H1 (cell line): Measurements from ENCODE around the gene KREMEN1. TPM values are rescaled to one million over a fixed set of nuclear protein-coding genes. Genes with fewer than 3 reads are reported as not detected.

Experiments used
- CTCF ChIA-PET: fragments of 300-600 bp; sonication (Branson Sonifier 250); formaldehyde crosslinking; loops from one replicate; lab custom pipeline; 2021; ENCODE audit not compliant: partially characterized antibody; lab: Charles Lee
- POLR2A ChIA-PET: fragments of 300-600 bp; sonication (Branson Sonifier 250); formaldehyde crosslinking; loops from one replicate; lab custom pipeline; 2021; ENCODE audit warnings: inconsistent platforms; ENCODE audit not compliant: partially characterized antibody; lab: Charles Lee
- DNase-seq, 2 experiments: peaks; one replicate each; pipeline versions ENCODE4 v3.0.0 to v3.0.0-alpha.2; 2010 to 2022; ENCODE audit warnings: low spot score in 2 of 2, low read depth in 1 of 2, mixed read lengths in 1 of 2
- FAIRE-seq: peaks from 2 replicates; lab custom pipeline; 2011; peaks lifted over from hg19 to GRCh38; lab: Jason Lieb, UNC
- H2AFZ ChIP-seq: 2 replicates; pipeline ENCODE4 v1.8.1; 2012; ENCODE audit warnings: low read length, inconsistent platforms
- H2AK5ac ChIP-seq: 2 replicates; pipeline ENCODE4 v1.6.1; 2013; ENCODE audit warnings: low read depth, low read length
- H2BK120ac ChIP-seq: replicated peaks from 2 replicates; pipeline ENCODE3; 2013; ENCODE audit warnings: low read depth, low read length, inconsistent platforms
- H2BK12ac ChIP-seq: 2 replicates; pipeline ENCODE4 v1.6.1; 2013; ENCODE audit warnings: low read depth, low read length
- H2BK15ac ChIP-seq: 2 replicates; pipeline ENCODE4 v1.6.1; 2013; ENCODE audit warnings: low read length
- H2BK20ac ChIP-seq: 2 replicates; pipeline ENCODE4 v1.6.1; 2013; ENCODE audit warnings: low read length
- H2BK5ac ChIP-seq: 2 replicates; pipeline ENCODE4 v1.6.1; 2013; ENCODE audit warnings: low read depth, low read length
- H3K14ac ChIP-seq: 2 replicates; pipeline ENCODE4 v1.6.1; 2013; ENCODE audit warnings: inconsistent platforms; ENCODE audit not compliant: insufficient read length
- H3K18ac ChIP-seq: 2 replicates; pipeline ENCODE4 v1.6.1; 2013; ENCODE audit warnings: low read length; ENCODE audit errors: extremely low read depth
- H3K23ac ChIP-seq: 2 replicates; pipeline ENCODE4 v1.6.1; 2013; ENCODE audit warnings: inconsistent platforms; ENCODE audit not compliant: insufficient read length
- H3K23me2 ChIP-seq: 2 replicates; pipeline ENCODE4 v1.6.1; 2013; ENCODE audit warnings: low read depth, low read length
- H3K27ac ChIP-seq: 2 replicates; pipeline ENCODE4 v1.6.1; 2011; ENCODE audit warnings: low read depth, low read length, inconsistent platforms
- H3K27me3 ChIP-seq, 4 experiments: replicated peaks in 1 of 4; 1 replicate in 1 of 4; 2 replicates in 3 of 4; pipeline versions ENCODE4 v1.6.1 to v1.8.1; 2011 to 2013; ENCODE audit warnings: low read length in 3 of 4, mild to moderate bottlenecking in 3 of 4, inconsistent platforms in 2 of 4, mixed read lengths in 2 of 4, moderate library complexity in 1 of 4; ENCODE audit not compliant: control insufficient read depth in 3 of 4, insufficient read depth in 3 of 4; ENCODE audit errors: extremely low read depth in 1 of 4
- H3K36me3 ChIP-seq, 4 experiments: 2 replicates each; pipeline versions ENCODE4 v1.6.1 to v1.8.1; 2011 to 2013; ENCODE audit warnings: mild to moderate bottlenecking in 4 of 4, low read length in 3 of 4, moderate library complexity in 2 of 4, control low read depth in 1 of 4, inconsistent platforms in 1 of 4; ENCODE audit not compliant: insufficient read depth in 4 of 4, control insufficient read depth in 2 of 4
- H3K4ac ChIP-seq: replicated peaks from 2 replicates; pipeline ENCODE3; 2013; ENCODE audit warnings: low read length, low read depth, mixed read lengths, inconsistent platforms; ENCODE audit not compliant: insufficient read length
- H3K4me1 ChIP-seq, 4 experiments: replicated peaks in 1 of 4; 1 replicate in 1 of 4; 2 replicates in 3 of 4; pipeline versions ENCODE4 v1.6.1 to v1.8.1; 2011 to 2013; ENCODE audit warnings: low read length in 3 of 4, inconsistent platforms in 2 of 4, mixed read lengths in 1 of 4; ENCODE audit not compliant: insufficient read depth in 4 of 4, control insufficient read depth in 3 of 4
- H3K4me2 ChIP-seq, 2 experiments: 2 replicates each; pipeline versions ENCODE4 v1.6.1 to v1.8.1; 2011 to 2013; ENCODE audit warnings: low read depth in 2 of 2, low read length in 2 of 2, control low read depth in 1 of 2, inconsistent platforms in 1 of 2, mild to moderate bottlenecking in 1 of 2; ENCODE audit not compliant: insufficient read depth in 1 of 2
- H3K4me3 ChIP-seq, 4 experiments: fragments of 200-600, 300-600 bp in 1 of 4; sonication (generic), shearing (Covaris generic), sonication (Bioruptor Twin) in 1 of 4; 2 replicates each; pipeline versions ENCODE4 v1.5.1 to v1.8.1; 2011 to 2016; ENCODE audit warnings: low read length in 4 of 4, low read depth in 3 of 4, control low read depth in 2 of 4, inconsistent platforms in 2 of 4, mild to moderate bottlenecking in 2 of 4, mixed read lengths in 1 of 4, moderate library complexity in 1 of 4; ENCODE audit not compliant: insufficient read depth in 2 of 4; ENCODE audit errors: extremely low read depth in 1 of 4
- H3K56ac ChIP-seq: replicated peaks from 2 replicates; pipeline ENCODE3; 2013; ENCODE audit warnings: low read depth, mild to moderate bottlenecking, mixed read lengths, low read length, inconsistent platforms; ENCODE audit not compliant: insufficient read length
- H3K79me1 ChIP-seq: 2 replicates; pipeline ENCODE4 v1.6.1; 2013; ENCODE audit warnings: low read depth, low read length, control low read depth
- H3K79me2 ChIP-seq, 2 experiments: 2 replicates each; pipeline versions ENCODE4 v1.6.1 to v1.8.1; 2012 to 2013; ENCODE audit warnings: low read length in 2 of 2, mild to moderate bottlenecking in 2 of 2, inconsistent platforms in 1 of 2; ENCODE audit not compliant: insufficient read depth in 2 of 2, control insufficient read depth in 1 of 2
- H3K9ac ChIP-seq, 4 experiments: replicated peaks in 1 of 4; 1 replicate in 1 of 4; 2 replicates in 3 of 4; pipeline versions ENCODE4 v1.6.1 to v1.8.1; 2011 to 2013; ENCODE audit warnings: low read depth in 3 of 4, low read length in 3 of 4, control low read depth in 2 of 4, mild to moderate bottlenecking in 2 of 4, moderate library complexity in 2 of 4, inconsistent platforms in 1 of 4; ENCODE audit errors: extremely low read depth in 1 of 4
- H3K9me3 ChIP-seq, 2 experiments: 2 replicates each; pipeline versions ENCODE4 v1.6.1 to v1.8.1; 2012 to 2013; ENCODE audit warnings: mild to moderate bottlenecking in 2 of 2, moderate library complexity in 2 of 2, control low read depth in 1 of 2, inconsistent platforms in 1 of 2, low read depth in 1 of 2, low read length in 1 of 2, mixed read lengths in 1 of 2; ENCODE audit not compliant: insufficient read depth in 2 of 2
- H4K20me1 ChIP-seq, 2 experiments: replicated peaks in 1 of 2; 2 replicates each; pipeline versions ENCODE3 to v1.8.1; 2011 to 2013; ENCODE audit warnings: inconsistent platforms in 2 of 2, low read length in 2 of 2, mild to moderate bottlenecking in 1 of 2; ENCODE audit not compliant: insufficient read depth in 2 of 2, control insufficient read depth in 1 of 2
- H4K5ac ChIP-seq: 2 replicates; pipeline ENCODE4 v1.6.1; 2013; ENCODE audit warnings: low read length, low read depth, mixed read lengths, inconsistent platforms; ENCODE audit not compliant: insufficient read length
- H4K8ac ChIP-seq: 2 replicates; pipeline ENCODE4 v1.8.0; 2013; ENCODE audit warnings: mild to moderate bottlenecking, moderate library complexity, low read length, inconsistent platforms; ENCODE audit not compliant: insufficient read depth; ENCODE audit errors: extremely low read depth
- H4K91ac ChIP-seq: replicated peaks from 2 replicates; pipeline ENCODE3; 2013; ENCODE audit warnings: low read length, mixed read lengths, inconsistent platforms; ENCODE audit not compliant: insufficient read length
- EP300 ChIP-seq, 2 experiments: IDR thresholded peaks; 1 replicate in 1 of 2; 2 replicates in 1 of 2; pipeline ENCODE4 v1.6.1; 2011 to 2012; ENCODE audit warnings: low read depth in 2 of 2, low read length in 2 of 2, mild to moderate bottlenecking in 2 of 2, borderline replicate concordance in 1 of 2, inconsistent platforms in 1 of 2, moderate library complexity in 1 of 2
- KDM4A ChIP-seq: IDR thresholded peaks from one replicate; pipeline ENCODE4 v1.7.1; 2012; ENCODE audit warnings: low read depth, mild to moderate bottlenecking, moderate library complexity, low read length, inconsistent platforms; ENCODE audit not compliant: severe bottlenecking
- SP4 ChIP-seq: IDR thresholded peaks from 2 replicates; pipeline ENCODE4 v1.6.1; 2012; ENCODE audit warnings: low read length, inconsistent platforms
- ZNF274 ChIP-seq: IDR thresholded peaks from 2 replicates; pipeline ENCODE4 v1.7.0; 2012; ENCODE audit warnings: low read length, borderline replicate concordance; ENCODE audit errors: extremely low read depth
- WGBS, 2 experiments: shearing (Covaris generic) in 1 of 2; methylation state at CpG; one replicate each; pipeline versions ENCODE4 v1.1.6 to v1.1.7; 2013 to 2015; ENCODE audit warnings: low lambda C conversion rate in 2 of 2, mixed read lengths in 2 of 2, inconsistent platforms in 1 of 2, low coverage in 1 of 2, missing lambda C conversion rate in 1 of 2; ENCODE audit not compliant: insufficient replicate concordance in 2 of 2, insufficient coverage in 1 of 2, insufficient read length in 1 of 2; ENCODE audit errors: extremely low coverage in 1 of 2, missing lambda C conversion rate in 1 of 2; 5-methylcytosine and 5-hydroxymethylcytosine counted together
- polyA plus RNA-seq, 7 experiments: library from polyadenylated mRNA; depleted of rRNA in 3 of 7; stranded (reverse) in 5 of 7; unstranded in 2 of 7; fragments of >200 nt in 5 of 7; fragments of 200-250 nt in 2 of 7; gene quantifications; 1 replicate in 5 of 7; 2 replicates in 1 of 7; 4 replicates in 1 of 7; pipeline versions ENCODE4 v1.2.1 to v1.2.3, GENCODE V29; 2011 to 2013; ENCODE audit warnings: missing spikeins in 2 of 7, mixed read lengths in 2 of 7
- total RNA-seq: library from RNA; stranded (reverse); fragmentation: NEBNext Ultra II Directional; extraction: Animal tissue kit (Norgen Biotek cat#: 25700); gene quantifications from 2 replicates; pipeline ENCODE4 v1.2.1, GENCODE V29; 2021
- TF ChIP-seq, protein P1 (sequence below): IDR thresholded peaks from 2 replicates; pipeline ENCODE4 v1.6.1; 2012; ENCODE audit warnings: low read length, inconsistent platforms

Gene KREMEN1
- total and polyA plus RNA-seq, 2 of the 8 experiments (the other 6 are each of a cell fraction or from before 2014, with no cell fraction given), result 2.1 to 3.2 TPM

DNA sequence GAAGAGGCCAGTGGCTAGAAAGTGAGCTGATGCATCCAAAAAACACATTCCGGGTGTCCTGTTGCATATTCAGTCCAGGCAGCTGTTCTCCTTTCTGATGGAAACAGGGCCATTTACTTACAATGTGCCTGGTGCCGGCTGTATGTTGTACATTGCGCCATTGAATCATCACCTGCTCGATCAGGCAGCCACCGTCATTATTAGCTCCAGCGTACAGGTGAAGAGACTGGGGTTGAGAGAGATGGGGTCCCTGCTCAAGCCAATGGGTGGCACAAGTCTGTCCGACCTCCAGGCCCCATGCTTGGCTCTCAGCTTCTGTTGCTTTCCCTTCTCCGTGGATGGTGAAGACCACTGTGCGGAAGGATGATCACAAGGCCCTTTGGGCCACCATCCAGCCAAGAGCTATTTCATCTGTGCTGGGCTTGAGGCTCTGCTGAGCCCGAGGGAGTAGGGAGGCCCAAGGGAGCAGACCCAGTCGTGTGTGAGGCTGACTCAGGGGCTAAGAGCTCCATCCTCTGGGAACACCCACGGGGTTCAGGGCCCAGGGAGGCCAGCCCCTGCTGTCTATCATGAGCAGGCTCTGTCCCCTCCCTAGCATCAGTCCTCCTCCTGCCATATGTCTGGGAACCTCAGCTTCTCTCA, 112.1 kb downstream of the KREMEN1 start:
- H3K4me2 ChIP-seq, result no peak overlapping the region
- H3K79me2 ChIP-seq, result no peaks in the 10 kb centered on the region
- no peak overlapping the region for H3K56ac ChIP-seq
- no peak overlapping the region for H2AK5ac ChIP-seq
- no peaks in the 10 kb centered on the region; a peak in 1 of 8 replicates for H3K36me3 ChIP-seq
- H2AFZ ChIP-seq, result no peak overlapping the region
- no peak overlapping the region for H2BK15ac ChIP-seq
- H3K14ac ChIP-seq, result no peak overlapping the region
- TF ChIP-seq EP300 (IDR thresholded peaks at IDR 0.05; ENCODE audit: borderline replicate concordance in 1 of 2, low read depth in 2 of 2, low read length in 2 of 2) (no peak), SP4 (no peak), KDM4A (no peak), ZNF274 (no peak)
- TF ChIP-seq, protein P1, sequence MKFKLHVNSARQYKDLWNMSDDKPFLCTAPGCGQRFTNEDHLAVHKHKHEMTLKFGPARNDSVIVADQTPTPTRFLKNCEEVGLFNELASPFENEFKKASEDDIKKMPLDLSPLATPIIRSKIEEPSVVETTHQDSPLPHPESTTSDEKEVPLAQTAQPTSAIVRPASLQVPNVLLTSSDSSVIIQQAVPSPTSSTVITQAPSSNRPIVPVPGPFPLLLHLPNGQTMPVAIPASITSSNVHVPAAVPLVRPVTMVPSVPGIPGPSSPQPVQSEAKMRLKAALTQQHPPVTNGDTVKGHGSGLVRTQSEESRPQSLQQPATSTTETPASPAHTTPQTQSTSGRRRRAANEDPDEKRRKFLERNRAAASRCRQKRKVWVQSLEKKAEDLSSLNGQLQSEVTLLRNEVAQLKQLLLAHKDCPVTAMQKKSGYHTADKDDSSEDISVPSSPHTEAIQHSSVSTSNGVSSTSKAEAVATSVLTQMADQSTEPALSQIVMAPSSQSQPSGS, result no peak
- H3K27ac ChIP-seq, result no peak overlapping the region
- no peak overlapping the region for H3K4ac ChIP-seq
- H3K9me3 ChIP-seq, result no peaks in the 10 kb centered on the region
- no peak overlapping the region for H2BK20ac ChIP-seq
- H3K18ac ChIP-seq, result no peak overlapping the region
- no peak overlapping the region for H2BK120ac ChIP-seq
- no peak overlapping the region for H2BK12ac ChIP-seq
- peaks cover 0 to 5% (median 0%) of the 10 kb centered on the region in 4 experiments; a peak in 2 of 7 replicates for H3K4me1 ChIP-seq
- no peak overlapping the region for H4K5ac ChIP-seq
- no peak overlapping the region for H4K91ac ChIP-seq
- no peak overlapping the region for H2BK5ac ChIP-seq
- no peaks in the 10 kb centered on the region for H3K23me2 ChIP-seq
- WGBS, 2 experiments, result 84% methylated on average over 12 of the region's 12 CpGs; no CpG with 5 or more reads in 1 of the 2 experiments
- H3K4me3 ChIP-seq, result no peak overlapping the region
- H3K27me3 ChIP-seq, result no peaks in the 10 kb centered on the region
- CTCF ChIA-PET, result interaction anchor here (0.8 to 3.5 kb wide), 10 partner anchors 8 to 444 kb away, joined by 3 to 13 read pairs (median 5); partner anchors contain the start of genes CHEK2 and HSCB
- POLR2A ChIA-PET, result interaction anchor here (1.1 to 1.2 kb wide), 2 partner anchors 15 to 22 kb away, joined by 3 read pairs; no protein-coding TSS in a partner anchor
- no peaks in the 10 kb centered on the region for H3K79me1 ChIP-seq
- FAIRE-seq (no peak), DNase-seq (no peak)
- H3K23ac ChIP-seq, result no peak overlapping the region
- H4K20me1 ChIP-seq, result no peaks in the 10 kb centered on the region
- no peak overlapping the region for H3K9ac ChIP-seq
- no peak overlapping the region for H4K8ac ChIP-seq
